AG04450 (cell line): ENCODE measurements around the gene PARD3. TPM values are rescaled to one million over a fixed set of nuclear protein-coding genes. Genes with fewer than 3 reads are reported as not detected.

Experiments used
- CTCF ChIA-PET: fragments of 300-600, 350-600 bp; formaldehyde crosslinking; extraction: SDS; loops from one replicate; lab custom pipeline; 2022; ENCODE audit warnings: antibody characterized with exemption, inconsistent platforms; lab: Charles Lee
- POLR2A ChIA-PET: fragments of 350-600 bp; formaldehyde crosslinking; extraction: SDS; loops from one replicate; lab custom pipeline; 2021; ENCODE audit warnings: antibody characterized with exemption, inconsistent platforms; lab: Yijun Ruan, JAX
- DNase-seq: peaks from one replicate; pipeline ENCODE4 v3.0.0-alpha.2; 2011; ENCODE audit warnings: low read depth, low spot score
- H3K27ac ChIP-seq: one replicate; pipeline ENCODE4 v1.5.1; 2012; ENCODE audit warnings: low read depth, low read length, control low read depth
- H3K27me3 ChIP-seq: one replicate; pipeline ENCODE4 v1.6.0; 2012; ENCODE audit warnings: low read length; ENCODE audit not compliant: control insufficient read depth, insufficient read depth
- H3K4me3 ChIP-seq: 2 replicates; pipeline ENCODE4 v1.5.1; 2011; ENCODE audit warnings: mild to moderate bottlenecking, low read depth, low read length, control low read depth
- H3K9me3 ChIP-seq: 2 replicates; pipeline ENCODE4 v1.5.1; 2012; ENCODE audit warnings: low read length; ENCODE audit not compliant: control insufficient read depth, insufficient read depth
- polyA plus RNA-seq: library from polyadenylated mRNA; depleted of rRNA; stranded (reverse); fragments of >200 nt; gene quantifications from 2 replicates; pipeline ENCODE4 v1.2.3, GENCODE V29; 2011
- TF ChIP-seq, protein P1 (sequence below): IDR thresholded peaks from 2 replicates; pipeline ENCODE4 v1.5.1; 2011; ENCODE audit warnings: low read depth, low read length, control low read depth, inconsistent platforms

Gene PARD3
- polyA plus RNA-seq, 1 experiment, result 43.1 TPM

DNA sequence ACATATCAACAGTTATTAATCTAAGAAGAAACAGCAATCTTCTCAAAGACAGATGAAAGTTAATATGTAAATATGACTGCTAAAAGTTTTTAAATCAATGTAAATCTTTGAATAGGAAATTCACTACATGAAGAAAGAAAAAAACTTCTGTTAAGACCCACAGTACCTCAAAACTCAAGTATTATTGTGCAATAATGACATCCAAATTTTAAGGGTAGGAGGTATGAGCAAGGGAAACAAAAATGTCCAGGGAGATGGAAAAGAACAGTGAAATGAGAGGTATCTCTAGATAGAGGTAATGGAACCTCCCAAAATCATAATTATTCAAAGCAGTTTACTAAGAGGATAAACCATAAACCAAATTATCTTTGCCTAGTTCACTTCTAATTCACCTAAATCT lies 436.8 kb downstream of the PARD3 start:
- POLR2A ChIA-PET, result no interaction called here
- H3K27ac ChIP-seq, result no peak overlapping the region
- TF ChIP-seq, protein P1, sequence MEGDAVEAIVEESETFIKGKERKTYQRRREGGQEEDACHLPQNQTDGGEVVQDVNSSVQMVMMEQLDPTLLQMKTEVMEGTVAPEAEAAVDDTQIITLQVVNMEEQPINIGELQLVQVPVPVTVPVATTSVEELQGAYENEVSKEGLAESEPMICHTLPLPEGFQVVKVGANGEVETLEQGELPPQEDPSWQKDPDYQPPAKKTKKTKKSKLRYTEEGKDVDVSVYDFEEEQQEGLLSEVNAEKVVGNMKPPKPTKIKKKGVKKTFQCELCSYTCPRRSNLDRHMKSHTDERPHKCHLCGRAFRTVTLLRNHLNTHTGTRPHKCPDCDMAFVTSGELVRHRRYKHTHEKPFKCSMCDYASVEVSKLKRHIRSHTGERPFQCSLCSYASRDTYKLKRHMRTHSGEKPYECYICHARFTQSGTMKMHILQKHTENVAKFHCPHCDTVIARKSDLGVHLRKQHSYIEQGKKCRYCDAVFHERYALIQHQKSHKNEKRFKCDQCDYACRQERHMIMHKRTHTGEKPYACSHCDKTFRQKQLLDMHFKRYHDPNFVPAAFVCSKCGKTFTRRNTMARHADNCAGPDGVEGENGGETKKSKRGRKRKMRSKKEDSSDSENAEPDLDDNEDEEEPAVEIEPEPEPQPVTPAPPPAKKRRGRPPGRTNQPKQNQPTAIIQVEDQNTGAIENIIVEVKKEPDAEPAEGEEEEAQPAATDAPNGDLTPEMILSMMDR, result no peak

GRCh38 chr10:34377833-34378232 lies 437.3 kb downstream of the PARD3 start:
- H3K4me3 ChIP-seq, result no peak overlapping the region
- ChIA-PET POLR2A (no interaction called here), CTCF (no interaction called here)
- TF ChIP-seq, protein P1, result no peak
- no peak for DNase-seq
- H3K9me3 ChIP-seq, result no peaks in the 10 kb centered on the region
- H3K27me3 ChIP-seq, result no peaks in the 10 kb centered on the region
- H3K27ac ChIP-seq, result no peak overlapping the region

More for the DNA sequence above, 436.8 kb downstream of the PARD3 start:
- H3K4me3 ChIP-seq, result no peak overlapping the region
- no peaks in the 10 kb centered on the region for H3K9me3 ChIP-seq
- CTCF ChIA-PET, result no interaction called here
- H3K27me3 ChIP-seq, result no peaks in the 10 kb centered on the region
- DNase-seq, result no peak

DNA sequence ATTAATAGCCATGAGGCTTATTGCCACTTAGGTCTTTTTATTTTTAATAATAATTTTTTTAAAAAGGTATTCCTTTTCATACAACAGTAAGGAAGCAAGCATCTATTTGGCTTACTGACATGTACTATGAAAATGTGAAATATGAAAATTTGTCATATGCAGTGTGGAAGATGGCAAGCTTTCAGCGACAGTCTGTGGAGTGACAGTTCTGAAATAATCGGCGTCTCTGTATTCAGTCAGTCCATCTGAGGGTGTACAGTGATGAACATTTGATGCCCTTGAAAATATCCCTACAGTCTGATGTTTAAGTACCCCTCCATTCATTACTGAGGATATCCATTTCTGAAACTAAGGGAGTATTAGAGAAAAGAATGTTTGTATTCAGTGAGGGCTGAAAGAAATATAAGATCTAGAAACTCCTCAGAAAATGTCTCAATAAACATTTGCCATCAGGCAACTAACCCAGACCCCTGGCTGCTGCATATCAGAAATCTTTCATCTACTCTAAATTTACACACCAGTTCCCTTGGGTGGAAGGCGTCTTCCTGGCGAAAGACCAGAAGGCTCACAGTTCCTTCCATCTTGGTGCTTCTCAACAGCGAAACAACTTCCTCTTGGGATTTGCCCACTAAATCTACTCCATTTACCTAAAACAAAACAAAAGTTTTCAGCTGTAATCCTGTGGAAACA lies 440.6 kb downstream of the PARD3 start:
- Histone ChIP-seq H3K9me3 (no peaks in the 10 kb centered on the region), H3K27ac (no peak overlapping the region), H3K27me3 (no peaks in the 10 kb centered on the region), H3K4me3 (no peak overlapping the region)
- ChIA-PET CTCF (no interaction called here), POLR2A (no interaction called here)
- DNase-seq, result no peak
- TF ChIP-seq, protein P1, result no peak

GRCh38 chr10:34373211-34373610 lies 441.9 kb downstream of the PARD3 start:
- no peak overlapping the region for H3K4me3 ChIP-seq
- ChIA-PET CTCF (no interaction called here), POLR2A (no interaction called here)
- DNase-seq, result no peak
- TF ChIP-seq, protein P1, result no peak
- H3K27ac ChIP-seq, result no peak overlapping the region
- no peaks in the 10 kb centered on the region for H3K9me3 ChIP-seq
- no peaks in the 10 kb centered on the region for H3K27me3 ChIP-seq

DNA sequence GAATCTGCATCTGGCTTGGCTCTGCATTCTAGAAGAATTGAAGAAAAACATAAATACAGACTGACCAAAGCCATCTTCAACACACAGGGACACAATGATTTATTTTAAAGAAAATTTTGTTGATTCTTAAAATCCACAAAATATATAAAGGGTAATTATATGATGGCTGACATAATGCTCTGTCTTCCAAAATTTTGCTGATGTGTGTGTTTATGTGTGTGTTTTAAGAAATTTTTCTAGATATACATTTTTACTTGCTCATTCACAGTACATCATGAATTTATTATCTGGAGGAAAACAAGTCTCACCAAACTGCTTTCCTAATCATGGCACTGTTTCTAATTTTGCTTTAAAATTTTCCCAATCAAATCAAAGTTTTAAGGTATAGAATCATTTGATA lies 442.6 kb downstream of the PARD3 start:
- Histone ChIP-seq H3K4me3 (no peak overlapping the region), H3K9me3 (no peaks in the 10 kb centered on the region), H3K27me3 (no peaks in the 10 kb centered on the region), H3K27ac (no peak overlapping the region)
- TF ChIP-seq, protein P1, result no peak
- no peak for DNase-seq
- ChIA-PET POLR2A (no interaction called here), CTCF (no interaction called here)
